HFFc6 (cell line): ENCODE data around the gene ATXN7L3B. TPM values are rescaled to one million over a fixed set of nuclear protein-coding genes. Genes with fewer than 3 reads are reported as not detected.

Experiments
- DNase-seq: peaks from one replicate; pipeline ENCODE4 v3.0.0-alpha.2; 2018
- H3K27ac Mint-ChIP-seq: 2 replicates; pipeline ENCODE4 v1.8.0; 2020; ENCODE audit warnings: mild to moderate bottlenecking, mixed read lengths
- H3K27me3 Mint-ChIP-seq: 2 replicates; pipeline ENCODE4 v1.8.0; 2021; ENCODE audit warnings: mild to moderate bottlenecking, moderate library complexity, mixed read lengths; ENCODE audit not compliant: insufficient read depth
- H3K36me3 Mint-ChIP-seq: 2 replicates; pipeline ENCODE4 v1.8.0; 2021; ENCODE audit warnings: low read depth, mixed read lengths
- H3K4me1 Mint-ChIP-seq: 2 replicates; pipeline ENCODE4 v1.8.0; 2020; ENCODE audit warnings: low read depth, mixed read lengths
- H3K4me3 Mint-ChIP-seq: 2 replicates; pipeline ENCODE4 v1.8.0; 2020; ENCODE audit warnings: mild to moderate bottlenecking, moderate library complexity, mixed read lengths
- H3K9me3 Mint-ChIP-seq: 2 replicates; pipeline ENCODE4 v1.8.0; 2020; ENCODE audit warnings: mild to moderate bottlenecking, mixed read lengths
- CTCF ChIP-seq: fragments of 200-600 bp; sonication (generic); IDR thresholded peaks from 2 replicates; pipeline ENCODE4 v1.5.0; 2021; ENCODE audit warnings: antibody characterized with exemption, mild to moderate bottlenecking
- long read RNA-seq: library from polyadenylated mRNA; unstranded; transcript quantifications from one replicate; pipeline ENCODE4 v2.0.0, GENCODE V29; 2019
- total RNA-seq, 6 experiments: library from RNA; stranded (reverse); fragmentation: NEBNext Ultra II Directional; extraction: Animal tissue kit (Norgen Biotek cat#: 25700); gene quantifications; 2 replicates in 1 of 6; 3 replicates in 5 of 6; pipeline ENCODE4 v1.2.3, GENCODE V29; 2021

ATXN7L3B gene, protein sequence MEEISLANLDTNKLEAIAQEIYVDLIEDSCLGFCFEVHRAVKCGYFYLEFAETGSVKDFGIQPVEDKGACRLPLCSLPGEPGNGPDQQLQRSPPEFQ
- 10 to 100 TPM; 18.3 to 24.0 (median 20.5) TPM for total RNA-seq
- long read RNA-seq, full-length matches to known transcripts = 40 of 40 reads
- long read RNA-seq, partial matches to known transcripts = 0 of 40 reads
- long read RNA-seq, other reads (novel, unspliced or antisense) = 0 of 40 reads

GRCh38 chr12:74537707-74538385, at the start of gene ATXN7L3B:
ATXN7L3B (plus strand) TSS chr12:74537835; CDS start chr12:74538113, 278 bp downstream.
- TF ChIP-seq CTCF = no peak
- H3K9me3 Mint-ChIP-seq = no peaks in the 10 kb centered on the region; the same call in 1 of the 2 replicates

DNA sequence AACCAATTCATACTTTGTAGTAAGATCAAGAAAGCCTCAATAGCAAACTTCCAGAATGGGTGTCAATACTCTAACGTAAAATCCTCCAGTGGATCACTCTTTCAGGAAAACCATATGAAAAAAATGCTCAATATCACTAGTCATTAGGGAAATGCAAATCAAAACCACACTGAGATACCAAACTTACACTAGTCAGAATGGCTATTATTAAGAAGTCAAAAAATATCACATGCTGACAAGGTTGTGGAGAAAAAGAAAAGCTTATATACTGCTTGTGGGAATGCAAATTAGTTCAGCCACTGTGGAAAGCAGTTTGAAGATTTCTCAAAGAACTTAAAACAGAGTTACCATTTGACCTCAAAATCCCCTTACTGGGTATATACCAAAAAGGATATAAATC, 49.5 kb upstream of the ATXN7L3B start:
- Mint-ChIP-seq H3K27me3 (no peaks in the 10 kb centered on the region), H3K36me3 (no peaks in the 10 kb centered on the region), H3K27ac (no peak overlapping the region), H3K4me3 (no peak overlapping the region), H3K4me1 (no peaks in the 10 kb centered on the region), H3K9me3 (peaks cover 13% of the 10 kb centered on the region)
- DNase-seq = no peak
- TF ChIP-seq CTCF = no peak

More at GRCh38 chr12:74537707-74538385, at the start of gene ATXN7L3B:
- peaks cover 44% of the 10 kb centered on the region for H3K4me1 Mint-ChIP-seq
- H3K36me3 Mint-ChIP-seq = peaks cover 49% of the 10 kb centered on the region
- DNase-seq = peak; percentile 94
- peak within 1 kb of the TSS; percentile 99 for H3K4me3 Mint-ChIP-seq
- peak within 1 kb of the TSS; percentile 100 for H3K27ac Mint-ChIP-seq
- no peaks in the 10 kb centered on the region; the same call in 1 of the 2 replicates for H3K27me3 Mint-ChIP-seq

DNA sequence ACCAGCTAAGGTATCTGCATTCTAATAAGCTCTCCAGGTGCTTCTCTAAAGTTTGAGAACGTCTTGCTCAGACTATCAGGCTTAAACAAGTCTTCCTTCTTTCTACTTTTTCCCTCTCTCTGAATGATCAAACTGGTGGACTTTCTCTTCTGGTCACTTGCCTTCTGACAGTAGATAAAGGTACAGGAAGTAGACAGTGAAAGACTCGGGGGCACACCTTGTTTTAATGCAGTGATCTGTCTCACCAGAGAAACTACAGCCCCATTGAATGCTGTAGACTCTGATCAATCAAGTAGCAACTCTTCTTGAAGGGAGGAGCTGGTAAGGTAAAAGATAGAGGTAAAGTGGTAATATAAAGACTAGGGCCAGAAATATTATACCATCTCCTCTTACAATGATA, 48.1 kb upstream of the ATXN7L3B start:
- TF ChIP-seq CTCF = no peak
- no peaks in the 10 kb centered on the region for H3K4me1 Mint-ChIP-seq
- no peak overlapping the region for H3K4me3 Mint-ChIP-seq
- H3K27me3 Mint-ChIP-seq = no peaks in the 10 kb centered on the region
- H3K9me3 Mint-ChIP-seq = peaks cover 6% of the 10 kb centered on the region
- no peak overlapping the region for H3K27ac Mint-ChIP-seq
- DNase-seq = no peak
- no peaks in the 10 kb centered on the region for H3K36me3 Mint-ChIP-seq

GRCh38 chr12:74490390-74491064, 47.1 kb upstream of the ATXN7L3B start:
- Mint-ChIP-seq H3K4me3 (no peak overlapping the region), H3K27ac (no peak overlapping the region)
- no peak for TF ChIP-seq CTCF

GRCh38 chr12:74491374-74491773, 46.3 kb upstream of the ATXN7L3B start:
- DNase-seq = no peak
- H3K27ac Mint-ChIP-seq = no peak overlapping the region

More at GRCh38 chr12:74490390-74491064, 47.1 kb upstream of the ATXN7L3B start:
- Mint-ChIP-seq H3K36me3 (no peaks in the 10 kb centered on the region), H3K27me3 (no peaks in the 10 kb centered on the region), H3K9me3 (peaks cover 4% of the 10 kb centered on the region), H3K4me1 (no peaks in the 10 kb centered on the region)
- DNase-seq = no peak

More at GRCh38 chr12:74491374-74491773, 46.3 kb upstream of the ATXN7L3B start:
- TF ChIP-seq CTCF = no peak
- H3K36me3 Mint-ChIP-seq = no peaks in the 10 kb centered on the region
- peaks cover 9% of the 10 kb centered on the region for H3K9me3 Mint-ChIP-seq
- H3K4me1 Mint-ChIP-seq = no peaks in the 10 kb centered on the region
- no peak overlapping the region for H3K4me3 Mint-ChIP-seq
- no peaks in the 10 kb centered on the region for H3K27me3 Mint-ChIP-seq
